LNCaP clone FGC (cell line): ENCODE results near the gene KANSL1.

Experiments
- DNase-seq: peaks from one replicate; pipeline ENCODE4 v3.0.0-alpha.2; 2011; ENCODE audit warnings: low read depth
- H3K4me3 ChIP-seq: 2 replicates; pipeline ENCODE4 v1.5.1; 2011; ENCODE audit warnings: mild to moderate bottlenecking, low read depth, low read length, control low read depth
- TF ChIP-seq, protein P1 (sequence below): IDR thresholded peaks from 2 replicates; pipeline ENCODE4 v1.5.1; 2012; ENCODE audit warnings: mild to moderate bottlenecking; ENCODE audit not compliant: control insufficient read depth, insufficient read depth; ENCODE audit errors: extremely low read depth

Gene KANSL1

DNA sequence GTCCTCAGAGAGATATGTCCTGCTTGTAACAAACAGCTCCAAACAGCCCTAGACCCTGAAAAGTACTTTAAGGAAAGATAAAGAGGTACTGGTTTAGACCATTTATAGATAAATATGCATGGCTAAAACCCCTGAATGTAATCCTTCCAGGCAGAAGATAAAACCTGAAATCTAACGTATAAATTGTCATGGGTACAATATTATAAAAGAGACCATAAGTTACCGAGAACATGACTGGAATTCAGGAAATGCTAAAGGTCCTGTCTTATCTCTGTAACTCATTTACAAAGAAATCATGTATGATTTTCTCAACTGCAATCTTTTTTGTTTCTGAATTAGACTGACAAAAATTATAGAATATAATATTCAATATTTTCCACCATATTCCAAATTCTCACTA is 9.2 kb upstream of the KANSL1 start:
- DNase-seq = no peak

GRCh38 chr17:46201491-46201890 is 8.3 kb upstream of the KANSL1 start:
- no peak overlapping the region for H3K4me3 ChIP-seq
- no peak for DNase-seq
- TF ChIP-seq, protein P1, sequence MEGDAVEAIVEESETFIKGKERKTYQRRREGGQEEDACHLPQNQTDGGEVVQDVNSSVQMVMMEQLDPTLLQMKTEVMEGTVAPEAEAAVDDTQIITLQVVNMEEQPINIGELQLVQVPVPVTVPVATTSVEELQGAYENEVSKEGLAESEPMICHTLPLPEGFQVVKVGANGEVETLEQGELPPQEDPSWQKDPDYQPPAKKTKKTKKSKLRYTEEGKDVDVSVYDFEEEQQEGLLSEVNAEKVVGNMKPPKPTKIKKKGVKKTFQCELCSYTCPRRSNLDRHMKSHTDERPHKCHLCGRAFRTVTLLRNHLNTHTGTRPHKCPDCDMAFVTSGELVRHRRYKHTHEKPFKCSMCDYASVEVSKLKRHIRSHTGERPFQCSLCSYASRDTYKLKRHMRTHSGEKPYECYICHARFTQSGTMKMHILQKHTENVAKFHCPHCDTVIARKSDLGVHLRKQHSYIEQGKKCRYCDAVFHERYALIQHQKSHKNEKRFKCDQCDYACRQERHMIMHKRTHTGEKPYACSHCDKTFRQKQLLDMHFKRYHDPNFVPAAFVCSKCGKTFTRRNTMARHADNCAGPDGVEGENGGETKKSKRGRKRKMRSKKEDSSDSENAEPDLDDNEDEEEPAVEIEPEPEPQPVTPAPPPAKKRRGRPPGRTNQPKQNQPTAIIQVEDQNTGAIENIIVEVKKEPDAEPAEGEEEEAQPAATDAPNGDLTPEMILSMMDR = no peak

More for the DNA sequence above, 9.2 kb upstream of the KANSL1 start:
- TF ChIP-seq, protein P1 = no peak
- H3K4me3 ChIP-seq = no peak overlapping the region

GRCh38 chr17:46200197-46200596 is 7.0 kb upstream of the KANSL1 start:
- H3K4me3 ChIP-seq = no peak overlapping the region
- TF ChIP-seq, protein P1 = no peak
- DNase-seq = no peak

- no peak for DNase-seq
- H3K4me3 ChIP-seq = no peak overlapping the region
- TF ChIP-seq, protein P1 = no peak
Observed at GRCh38 chr17:46199379-46199778, 6.2 kb upstream of the KANSL1 start.

DNA sequence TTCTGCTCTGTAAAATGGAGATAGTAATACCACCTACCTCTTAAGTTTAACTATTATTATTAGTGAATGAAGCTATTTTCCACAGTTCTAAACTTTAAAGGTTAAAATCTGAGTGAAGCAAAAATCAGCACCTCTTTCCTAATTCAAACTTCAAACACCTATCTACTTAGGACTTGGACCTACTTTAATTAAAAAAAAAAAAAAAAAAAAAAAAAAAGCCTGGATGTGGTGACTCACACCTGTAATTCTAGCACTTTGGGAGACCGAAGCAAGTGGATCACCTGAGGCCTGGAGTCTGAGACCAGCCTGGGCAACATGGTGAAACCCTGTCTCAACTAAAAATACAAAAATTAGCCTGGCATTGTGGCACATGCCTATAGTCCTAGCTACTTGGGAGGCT is 5.0 kb upstream of the KANSL1 start:
- DNase-seq = no peak
- H3K4me3 ChIP-seq = no peak overlapping the region
- TF ChIP-seq, protein P1 = no peak

DNA sequence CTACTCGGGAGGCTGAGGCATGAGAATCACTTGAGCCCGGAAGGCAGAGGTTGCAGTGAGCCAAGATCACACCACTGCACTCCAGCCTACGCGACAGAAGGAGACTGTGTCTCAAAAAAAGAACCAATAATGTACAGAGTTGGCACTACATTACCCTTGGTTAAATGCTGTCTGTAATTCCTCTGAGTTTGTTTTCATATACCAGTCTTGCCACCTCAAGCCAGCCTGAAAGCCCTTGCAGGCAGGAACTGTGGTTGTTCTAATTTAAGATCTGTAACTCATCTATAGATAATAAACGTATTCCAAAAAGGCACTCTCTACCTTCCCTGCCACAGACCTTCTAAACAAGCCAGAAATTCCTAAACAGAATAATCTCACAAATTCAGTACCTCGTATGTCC is 4.3 kb upstream of the KANSL1 start:
- H3K4me3 ChIP-seq = no peak overlapping the region
- TF ChIP-seq, protein P1 = no peak

GRCh38 chr17:46195939-46196716 is 2.9 kb upstream of the KANSL1 start:
- H3K4me3 ChIP-seq = no peak overlapping the region
- TF ChIP-seq, protein P1 = no peak
- no peak for DNase-seq

More for the DNA sequence above, 4.3 kb upstream of the KANSL1 start:
- DNase-seq = no peak
